HEK293 (cell line): Measurements from ENCODE around the gene ELOVL6.

Experiments
- KLF9 ChIP-seq: fragments of 450-650 bp; formaldehyde crosslinking; IDR thresholded peaks from 2 replicates; pipeline ENCODE4 v1.5.1; 2016; ENCODE audit warnings: missing biosample characterization, missing genetic modification characterization, low read depth
- SP2 ChIP-seq: fragments of 450-650 bp; formaldehyde crosslinking; IDR thresholded peaks from 2 replicates; pipeline ENCODE4 v1.5.1; 2016; ENCODE audit warnings: missing biosample characterization, missing genetic modification characterization
- YY1 ChIP-seq: fragments of 450-650 bp; formaldehyde crosslinking; IDR thresholded peaks from 2 replicates; pipeline ENCODE4 v1.5.1; 2018; ENCODE audit warnings: missing biosample characterization, missing genetic modification characterization
- ZNF10 ChIP-seq: fragments of 450-650 bp; formaldehyde crosslinking; IDR thresholded peaks from 2 replicates; pipeline ENCODE4 v1.5.1; 2017; ENCODE audit warnings: missing biosample characterization, missing genetic modification characterization
- ZNF394 ChIP-seq: fragments of 450-650 bp; formaldehyde crosslinking; IDR thresholded peaks from 2 replicates; pipeline ENCODE4 v1.5.1; 2016; ENCODE audit warnings: missing biosample characterization, missing genetic modification characterization, mild to moderate bottlenecking, moderate library complexity, borderline replicate concordance
- TF ChIP-seq, protein P1 (sequence below): fragments of 450-650 bp; formaldehyde crosslinking; IDR thresholded peaks from 2 replicates; pipeline ENCODE4 v1.5.1; 2016; ENCODE audit warnings: missing biosample characterization, missing genetic modification characterization
- TF ChIP-seq, protein P2 (sequence below): fragments of 450-650 bp; formaldehyde crosslinking; IDR thresholded peaks from 2 replicates; pipeline ENCODE4 v1.5.1; 2016; ENCODE audit warnings: missing biosample characterization, missing genetic modification characterization

DNA sequence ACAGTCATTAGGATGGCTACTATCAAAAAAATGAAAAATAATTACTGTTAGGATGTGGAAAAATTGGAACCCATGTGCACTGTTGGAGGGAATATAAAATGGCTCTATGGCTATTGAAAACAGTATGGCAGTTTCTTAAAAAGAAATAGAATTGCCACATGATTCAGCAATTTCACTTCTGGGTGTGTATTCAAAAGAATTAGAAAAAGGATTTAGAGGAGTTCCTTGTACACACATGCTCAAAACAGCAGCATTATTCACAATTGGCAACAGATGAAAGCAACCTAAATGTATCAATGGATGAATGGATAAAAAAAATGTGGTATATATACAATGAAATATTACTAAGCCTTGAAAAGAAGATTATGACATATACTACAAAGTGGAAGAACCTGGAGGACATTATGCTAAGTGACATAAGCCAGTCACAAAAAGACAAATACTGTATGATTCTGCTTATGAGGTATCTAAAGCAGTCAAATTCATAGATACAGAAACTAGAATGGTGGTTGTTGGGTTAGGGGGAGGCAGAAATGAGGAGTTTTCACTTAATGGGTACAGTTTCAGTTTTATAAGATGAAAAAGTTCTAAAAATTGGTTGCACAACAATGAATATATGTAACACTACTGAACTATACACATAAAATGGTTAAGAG, 123.2 kb downstream of the ELOVL6 start:
- TF ChIP-seq, protein P1, sequence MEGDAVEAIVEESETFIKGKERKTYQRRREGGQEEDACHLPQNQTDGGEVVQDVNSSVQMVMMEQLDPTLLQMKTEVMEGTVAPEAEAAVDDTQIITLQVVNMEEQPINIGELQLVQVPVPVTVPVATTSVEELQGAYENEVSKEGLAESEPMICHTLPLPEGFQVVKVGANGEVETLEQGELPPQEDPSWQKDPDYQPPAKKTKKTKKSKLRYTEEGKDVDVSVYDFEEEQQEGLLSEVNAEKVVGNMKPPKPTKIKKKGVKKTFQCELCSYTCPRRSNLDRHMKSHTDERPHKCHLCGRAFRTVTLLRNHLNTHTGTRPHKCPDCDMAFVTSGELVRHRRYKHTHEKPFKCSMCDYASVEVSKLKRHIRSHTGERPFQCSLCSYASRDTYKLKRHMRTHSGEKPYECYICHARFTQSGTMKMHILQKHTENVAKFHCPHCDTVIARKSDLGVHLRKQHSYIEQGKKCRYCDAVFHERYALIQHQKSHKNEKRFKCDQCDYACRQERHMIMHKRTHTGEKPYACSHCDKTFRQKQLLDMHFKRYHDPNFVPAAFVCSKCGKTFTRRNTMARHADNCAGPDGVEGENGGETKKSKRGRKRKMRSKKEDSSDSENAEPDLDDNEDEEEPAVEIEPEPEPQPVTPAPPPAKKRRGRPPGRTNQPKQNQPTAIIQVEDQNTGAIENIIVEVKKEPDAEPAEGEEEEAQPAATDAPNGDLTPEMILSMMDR (tag by site-specific recombination): no peak
- TF ChIP-seq ZNF394 (tag by site-specific recombination) (no peak), YY1 (tag by site-specific recombination) (no peak), KLF9 (tag by site-specific recombination) (no peak), SP2 (tag by site-specific recombination) (no peak), ZNF10 (no peak)
- TF ChIP-seq, protein P2, sequence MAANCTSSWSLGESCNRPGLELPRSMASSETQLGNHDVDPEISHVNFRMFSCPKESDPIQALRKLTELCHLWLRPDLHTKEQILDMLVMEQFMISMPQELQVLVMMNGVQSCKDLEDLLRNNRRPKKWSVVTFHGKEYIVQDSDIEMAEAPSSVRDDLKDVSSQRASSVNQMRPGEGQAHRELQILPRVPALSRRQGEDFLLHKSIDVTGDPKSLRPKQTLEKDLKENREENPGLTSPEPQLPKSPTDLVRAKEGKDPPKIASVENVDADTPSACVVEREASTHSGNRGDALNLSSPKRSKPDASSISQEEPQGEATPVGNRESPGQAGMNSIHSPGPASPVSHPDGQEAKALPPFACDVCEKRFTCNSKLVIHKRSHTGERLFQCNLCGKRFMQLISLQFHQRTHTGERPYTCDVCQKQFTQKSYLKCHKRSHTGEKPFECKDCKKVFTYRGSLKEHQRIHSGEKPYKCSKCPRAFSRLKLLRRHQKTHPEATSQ (tag by site-specific recombination): no peak
